Posterior cingulate gyrus (tissue), 11 donors: ENCODE results near the gene ZNF610.
A peak's percentile ranks its signal among the peaks of the same experiment; 100 is the strongest.

Source experiments
- DNase-seq, 10 donors: peaks; one replicate each; pipeline versions ENCODE4 v3.0.0 to v3.0.0-alpha.2; 2020 to 2021; ENCODE audit warnings: mixed read lengths in 3 of 10
- intact Hi-C: fragments of 100-400 bp; cut with DNase I; formaldehyde crosslinking; loops from one replicate; pipeline ENCODE4 v1.15.1; 2023

ZNF610 gene

DNA sequence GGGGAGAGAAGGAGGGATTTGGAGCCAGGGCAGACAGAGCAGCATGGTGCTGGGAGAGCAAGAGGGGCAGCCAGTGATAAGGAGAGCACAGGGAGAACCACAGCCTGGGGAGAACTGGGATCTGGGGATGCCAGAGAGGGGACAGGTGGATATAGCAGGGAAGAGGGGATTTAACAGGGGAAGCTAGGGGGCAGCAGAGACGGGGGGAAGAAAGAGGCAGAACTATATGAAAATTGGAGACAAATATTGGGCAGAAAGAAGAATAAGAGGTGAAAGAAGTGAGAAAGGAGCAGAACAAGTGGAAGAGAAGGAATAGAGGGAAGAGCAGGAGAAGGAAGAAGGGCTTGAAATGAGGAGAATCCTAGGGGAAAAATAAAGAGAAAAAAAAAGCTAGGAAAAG is 55.1 kb downstream of the ZNF610 start:
- intact Hi-C loops: no loop called here
- no peak for DNase-seq

DNA sequence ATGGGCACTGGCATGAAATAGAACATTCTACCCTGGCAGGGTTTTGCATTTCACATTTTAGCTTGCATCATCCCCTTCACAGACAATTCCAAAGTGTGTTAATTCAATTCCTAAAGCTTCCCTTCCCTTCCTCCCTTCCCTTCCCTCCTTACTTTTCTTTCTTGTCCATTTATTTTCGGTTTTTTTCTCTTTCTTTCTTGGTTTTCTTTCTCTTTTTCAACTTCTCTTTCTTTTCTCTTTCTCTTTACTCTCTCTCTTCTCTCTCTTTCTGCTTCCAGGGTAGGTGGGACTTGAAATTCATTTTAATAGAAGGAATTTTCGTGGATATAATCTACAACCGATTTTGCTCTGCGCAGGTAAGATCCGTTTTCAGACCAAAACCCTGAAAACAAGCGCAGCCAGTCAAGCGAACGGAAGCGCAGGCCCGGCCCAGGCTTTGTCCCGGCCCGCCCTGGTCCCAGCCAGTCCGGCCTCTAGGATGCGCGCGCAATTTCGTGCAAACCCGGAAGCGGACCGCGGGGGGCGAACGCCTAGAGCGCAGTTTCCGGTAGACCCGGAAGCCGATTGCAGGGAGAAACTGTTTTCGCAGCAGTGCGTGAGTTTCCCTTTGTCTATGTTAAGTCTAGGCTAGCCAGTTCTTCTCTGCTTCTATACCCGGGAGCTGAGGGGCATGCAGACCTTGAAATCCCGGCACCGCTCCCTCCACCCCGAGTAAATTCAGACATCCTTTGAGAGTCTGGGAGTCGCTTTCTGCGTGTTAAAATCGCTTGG is 61.5 kb downstream of the ZNF610 start, which contains the start of gene ZNF528:
Gene ZNF528 (plus strand): TSS at position 540 of the 771 bp plus-strand sequence. CDS start 4,165 bp downstream, outside the sequence.
- intact Hi-C loops: loop anchor here (2.0 kb wide), 1 partner anchor 27 kb away; no protein-coding TSS in a partner anchor
- DNase-seq: peak; percentile 88 to 98 (median 96)

DNA sequence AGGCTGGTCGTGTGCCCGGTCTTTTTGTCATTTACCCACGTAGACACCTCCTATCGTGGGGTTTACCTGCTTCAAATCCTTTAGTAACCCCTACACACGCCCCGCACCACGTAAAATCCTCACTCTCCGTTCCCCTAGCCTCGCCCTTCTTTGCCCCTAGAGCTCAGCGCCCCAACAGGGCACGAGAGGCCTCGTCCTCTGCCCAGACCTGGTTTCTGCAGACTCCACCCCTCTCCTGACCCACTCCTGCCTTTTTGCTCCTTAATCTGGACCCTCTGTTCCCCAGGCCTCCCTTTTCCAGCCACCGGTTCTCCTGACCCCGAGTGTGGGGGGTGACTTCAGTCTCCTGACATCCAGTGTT is 62.0 kb downstream of the ZNF610 start:
- peak in 1 of 10 donors; percentile 15 for DNase-seq
- intact Hi-C loops: no loop called here

DNA sequence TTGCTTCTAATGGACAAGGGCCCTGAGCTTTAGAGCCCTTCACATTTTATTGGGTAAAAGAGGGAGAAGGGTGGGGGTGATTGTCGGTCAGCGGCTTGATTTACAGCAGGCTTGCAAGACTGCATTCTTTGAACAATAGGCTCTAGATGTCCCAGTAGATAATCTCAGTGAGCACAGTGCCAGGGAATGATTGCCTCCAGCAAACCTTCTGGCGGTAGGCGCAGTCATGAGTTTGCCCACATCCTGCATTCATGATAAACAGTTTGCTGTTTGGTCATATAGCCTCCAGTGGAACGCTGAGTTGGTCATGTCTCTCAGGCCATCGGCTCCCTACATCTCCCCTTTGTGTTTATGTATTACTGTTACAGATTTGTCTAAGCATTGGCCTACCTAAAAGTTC is 74.2 kb downstream of the ZNF610 start:
- DNase-seq: no peak
- intact Hi-C loops: no loop called here

DNA sequence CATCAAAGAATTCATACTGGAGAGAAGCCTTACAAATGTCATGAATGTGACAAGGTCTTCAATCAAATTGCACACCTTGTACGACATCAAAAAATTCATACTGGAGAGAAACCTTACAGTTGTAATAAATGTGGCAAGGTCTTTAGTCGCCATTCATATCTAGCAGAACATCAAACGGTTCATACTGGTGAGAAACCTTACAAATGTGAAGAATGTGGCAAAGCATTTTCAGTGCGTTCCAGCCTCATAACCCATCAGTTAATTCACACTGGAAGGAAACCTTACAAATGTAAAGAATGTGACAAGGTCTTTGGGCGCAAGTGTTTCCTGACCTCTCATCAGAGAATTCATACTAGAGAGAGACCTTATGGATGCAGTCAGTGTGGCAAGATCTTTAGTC is 79.7 kb downstream of the ZNF610 start:
- DNase-seq: no peak
- intact Hi-C loops: no loop called here
